GM23338 (cell line): ENCODE measurements around the gene SLC8A1. TPM values are rescaled to one million over a fixed set of nuclear protein-coding genes. Genes with fewer than 3 reads are reported as not detected.

Experiments
- ATAC-seq: fragments of 200-7000 bp; cut with Tn5 transposase; 3 replicates; pipeline ENCODE4 v1.9.1; 2020
- DNase-seq: peaks from one replicate; pipeline ENCODE4 v3.0.0-alpha.2; 2015; ENCODE audit warnings: low spot score
- H2AFZ ChIP-seq: fragments of 200-600 bp; sonication (generic); 2 replicates; pipeline ENCODE4 v1.8.0; 2016; ENCODE audit warnings: antibody characterized with exemption, mild to moderate bottlenecking, moderate library complexity
- H3F3A ChIP-seq: fragments of 200-600 bp; sonication (generic); replicated peaks from 2 replicates; pipeline ENCODE4 v1.8.0; 2017; ENCODE audit warnings: antibody characterized with exemption, mixed run types, low read depth
- H3K27ac ChIP-seq: fragments of 200-600 bp; sonication (generic); 2 replicates; pipeline ENCODE4 v1.6.1; 2016; ENCODE audit warnings: low read depth
- H3K27me3 ChIP-seq: fragments of 200-600 bp; sonication (generic); 2 replicates; pipeline ENCODE4 v1.8.0; 2016; ENCODE audit warnings: mild to moderate bottlenecking, mixed run types, moderate library complexity; ENCODE audit not compliant: insufficient read depth
- H3K36me3 ChIP-seq: fragments of 200-600 bp; sonication (generic); 2 replicates; pipeline ENCODE4 v1.8.0; 2016; ENCODE audit warnings: mild to moderate bottlenecking; ENCODE audit not compliant: insufficient read depth
- H3K4me1 ChIP-seq: fragments of 200-600 bp; sonication (generic); 2 replicates; pipeline ENCODE4 v1.8.0; 2016; ENCODE audit warnings: mild to moderate bottlenecking, moderate library complexity; ENCODE audit not compliant: insufficient read depth
- H3K4me2 ChIP-seq: fragments of 200-600 bp; sonication (generic); 2 replicates; pipeline ENCODE4 v1.7.1; 2017; ENCODE audit warnings: mixed run types
- H3K4me3 ChIP-seq: fragments of 200-600 bp; sonication (generic); 2 replicates; pipeline ENCODE4 v1.6.1; 2016; ENCODE audit warnings: mixed run types
- H3K79me2 ChIP-seq: fragments of 200-600 bp; sonication (generic); replicated peaks from 2 replicates; pipeline ENCODE4 v1.8.0; 2017; ENCODE audit warnings: mild to moderate bottlenecking; ENCODE audit not compliant: insufficient read depth
- H3K9me2 ChIP-seq: fragments of 200-600 bp; sonication (generic); 2 replicates; pipeline ENCODE4 v1.8.0; 2017; ENCODE audit not compliant: insufficient read depth
- H4K20me1 ChIP-seq: fragments of 200-600 bp; sonication (generic); replicated peaks from 2 replicates; pipeline ENCODE4 v1.8.0; 2017; ENCODE audit warnings: mild to moderate bottlenecking; ENCODE audit not compliant: insufficient read depth
- H3K27ac Mint-ChIP-seq: 2 replicates; pipeline ENCODE4 v1.8.0; 2020; ENCODE audit warnings: inconsistent platforms, mild to moderate bottlenecking, moderate library complexity, mixed read lengths
- H3K27me3 Mint-ChIP-seq: 3 replicates; pipeline ENCODE4 v1.8.0; 2022; ENCODE audit warnings: low read depth, mild to moderate bottlenecking, moderate library complexity, mixed read lengths, inconsistent platforms; ENCODE audit not compliant: insufficient read depth, poor library complexity
- H3K36me3 Mint-ChIP-seq: 3 replicates; pipeline ENCODE4 v1.8.0; 2021; ENCODE audit warnings: low read depth, mild to moderate bottlenecking, inconsistent platforms, moderate library complexity, mixed read lengths
- H3K4me1 Mint-ChIP-seq: 3 replicates; pipeline ENCODE4 v1.8.0; 2020; ENCODE audit warnings: mild to moderate bottlenecking, inconsistent platforms, mixed read lengths
- H3K4me3 Mint-ChIP-seq: 3 replicates; pipeline ENCODE4 v1.8.0; 2021; ENCODE audit warnings: moderate library complexity, mild to moderate bottlenecking, inconsistent platforms, mixed read lengths
- H3K9me3 Mint-ChIP-seq: 3 replicates; pipeline ENCODE4 v1.8.0; 2020; ENCODE audit warnings: moderate library complexity, mild to moderate bottlenecking, inconsistent platforms, mixed read lengths
- CREB1 ChIP-seq: fragments of 250-450 bp; sonication (Bioruptor Pico); IDR thresholded peaks from 2 replicates; pipeline ENCODE4 v1.5.0; 2020; ENCODE audit warnings: low read depth, mild to moderate bottlenecking, moderate library complexity
- CTCF ChIP-seq, 2 experiments: fragments of 200-600 bp in 1 of 2; sonication (generic) in 1 of 2; conservative IDR thresholded peaks; 2 replicates each; pipeline versions ENCODE4 v1.5.1 to v1.6.1; 2016 to 2017; ENCODE audit warnings: antibody characterized with exemption in 2 of 2, low read depth in 2 of 2, mild to moderate bottlenecking in 2 of 2, moderate library complexity in 1 of 2
- ETS1 ChIP-seq: IDR thresholded peaks from 2 replicates; pipeline ENCODE4 v1.6.1; 2016; ENCODE audit warnings: antibody characterized with exemption
- EZH2 ChIP-seq: fragments of 200-600 bp; sonication (generic); IDR thresholded peaks from one replicate; pipeline ENCODE4 v1.8.0; 2017; ENCODE audit warnings: antibody characterized with exemption, mild to moderate bottlenecking, low read depth; ENCODE audit not compliant: unreplicated experiment
- EZH2phosphoT487 ChIP-seq: fragments of 200-600 bp; sonication (generic); IDR thresholded peaks from one replicate; pipeline ENCODE4 v1.8.1; 2018; ENCODE audit warnings: antibody characterized with exemption; ENCODE audit not compliant: unreplicated experiment
- JUNB ChIP-seq: IDR thresholded peaks from one replicate; pipeline ENCODE4 v1.6.1; 2016; ENCODE audit warnings: antibody characterized with exemption; ENCODE audit not compliant: unreplicated experiment
- NANOG ChIP-seq: IDR thresholded peaks from 2 replicates; pipeline ENCODE4 v1.6.1; 2016; ENCODE audit warnings: antibody characterized with exemption, borderline replicate concordance
- POLR2AphosphoS5 ChIP-seq: IDR thresholded peaks from 2 replicates; pipeline ENCODE4 v1.6.1; 2016; ENCODE audit warnings: antibody characterized with exemption, low read depth
- STAT1 ChIP-seq: IDR thresholded peaks from one replicate; pipeline ENCODE4 v1.6.1; 2016; ENCODE audit warnings: antibody characterized with exemption; ENCODE audit not compliant: unreplicated experiment
- ZNF114 ChIP-seq: fragments of 250-450 bp; sonication (Bioruptor Pico); IDR thresholded peaks from 2 replicates; pipeline ENCODE4 v1.5.0; 2020; ENCODE audit warnings: mild to moderate bottlenecking, moderate library complexity
- ZNF331 ChIP-seq: fragments of 250-450 bp; sonication (Bioruptor Pico); IDR thresholded peaks from 2 replicates; pipeline ENCODE4 v1.5.0; 2020; ENCODE audit warnings: low read depth, mild to moderate bottlenecking, moderate library complexity
- ZNF462 ChIP-seq: fragments of 250-450 bp; sonication (Bioruptor Pico); IDR thresholded peaks from 2 replicates; pipeline ENCODE4 v1.5.0; 2020; ENCODE audit warnings: mild to moderate bottlenecking, moderate library complexity
- polyA plus RNA-seq: library from polyadenylated mRNA; unstranded; fragments of >200 nt; fragmentation: Nextera tagmentation; extraction: Ambion mirVana; gene quantifications from 2 replicates; pipeline ENCODE4 v1.2.1, GENCODE V29; 2016
- total RNA-seq: library from RNA; depleted of rRNA; stranded (reverse); fragments of >200 nt; shearing (Covaris generic); gene quantifications from 2 replicates; pipeline ENCODE4 v1.2.3, GENCODE V29; 2014

Gene SLC8A1
- total and polyA plus RNA-seq, 2 experiments from 2014 or later: 2.5 to 3.3 TPM

- no peak overlapping the region for H3K27ac ChIP-seq
- Mint-ChIP-seq H3K27ac (no peak overlapping the region), H3K4me1 (peaks cover 4% of the 10 kb centered on the region; the same call in 2 of the 3 replicates), H3K27me3 (no peaks in the 10 kb centered on the region), H3K36me3 (no peaks in the 10 kb centered on the region), H3K9me3 (no peaks in the 10 kb centered on the region), H3K4me3 (no peak overlapping the region)
- no peaks in the 10 kb centered on the region for H4K20me1 ChIP-seq
- H2AFZ ChIP-seq: no peak overlapping the region
- no peak for DNase-seq
- H3K79me2 ChIP-seq: no peaks in the 10 kb centered on the region
- H3K9me2 ChIP-seq: no peaks in the 10 kb centered on the region
- no peak overlapping the region for H3K4me3 ChIP-seq
- no peaks in the 10 kb centered on the region for H3K4me1 ChIP-seq
- H3K4me2 ChIP-seq: no peak overlapping the region
- no peaks in the 10 kb centered on the region for H3F3A ChIP-seq
- no peaks in the 10 kb centered on the region for H3K27me3 ChIP-seq
- H3K36me3 ChIP-seq: no peaks in the 10 kb centered on the region
- ATAC-seq: no peak
- TF ChIP-seq NANOG (no peak), POLR2AphosphoS5 (no peak), ETS1 (no peak)
Observed at GRCh38 chr2:40355451-40355850, 96.4 kb downstream of the SLC8A1 start.

DNA sequence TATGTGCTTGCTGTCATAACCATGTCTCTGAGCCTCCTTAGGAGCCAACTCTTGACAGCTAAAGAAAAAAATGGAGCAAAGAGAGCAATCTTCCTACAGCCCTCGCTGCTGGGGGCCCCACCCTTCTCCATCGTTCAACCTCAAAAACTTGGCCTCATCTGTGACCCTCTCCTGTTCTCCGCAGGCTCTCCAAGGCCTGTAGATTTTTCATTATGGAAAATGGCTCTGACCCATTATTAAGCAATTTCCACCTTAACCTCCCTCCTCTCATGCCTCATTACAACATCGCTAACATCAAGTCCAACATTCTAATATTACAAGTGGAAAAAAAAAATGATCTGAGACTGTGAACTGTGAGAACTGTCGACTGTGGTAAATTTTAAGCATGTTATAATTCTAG, 98.7 kb downstream of the SLC8A1 start:
- no peaks in the 10 kb centered on the region for H3K27me3 Mint-ChIP-seq
- H3K36me3 Mint-ChIP-seq: no peaks in the 10 kb centered on the region
- H3K79me2 ChIP-seq: no peaks in the 10 kb centered on the region
- no peaks in the 10 kb centered on the region for H3F3A ChIP-seq
- ATAC-seq (no peak), DNase-seq (no peak)
- H3K27me3 ChIP-seq: no peaks in the 10 kb centered on the region
- no peak overlapping the region for H3K4me2 ChIP-seq
- no peak overlapping the region for H3K27ac ChIP-seq
- H3K4me1 ChIP-seq: no peaks in the 10 kb centered on the region
- no peak overlapping the region for H3K4me3 Mint-ChIP-seq
- H3K9me3 Mint-ChIP-seq: no peaks in the 10 kb centered on the region
- H4K20me1 ChIP-seq: no peaks in the 10 kb centered on the region
- H3K36me3 ChIP-seq: no peaks in the 10 kb centered on the region
- H3K4me1 Mint-ChIP-seq: no peaks in the 10 kb centered on the region
- no peak overlapping the region for H3K27ac Mint-ChIP-seq
- H2AFZ ChIP-seq: no peak overlapping the region
- H3K9me2 ChIP-seq: no peaks in the 10 kb centered on the region
- H3K4me3 ChIP-seq: no peak overlapping the region
- TF ChIP-seq JUNB (no peak), ZNF331 (CRISPR knock-in tag) (no peak), NANOG (no peak), EZH2phosphoT487 (no peak), STAT1 (no peak), CREB1 (CRISPR knock-in tag) (no peak), EZH2 (no peak), ZNF114 (no peak), ZNF462 (no peak), ETS1 (no peak), CTCF (conservative IDR thresholded peaks at IDR 0.05; ENCODE audit: low read depth in 2 of 2) (no peak), POLR2AphosphoS5 (no peak)
